MM.1S (cell line): ENCODE measurements around the gene RNASEH2A.

Experiments
- DNase-seq: peaks from one replicate; pipeline ENCODE4 v3.0.0-alpha.2; 2015
- H2AFZ ChIP-seq: fragments of 300-600 bp; sonication (generic); 2 replicates; pipeline ENCODE4 v1.6.0; 2016; ENCODE audit warnings: antibody characterized with exemption, low read length
- H3F3A ChIP-seq: fragments of 300-600 bp; sonication (generic); 2 replicates; pipeline ENCODE4 v1.6.1; 2016; ENCODE audit warnings: mild to moderate bottlenecking, antibody characterized with exemption, low read length, moderate library complexity, mixed read lengths; ENCODE audit not compliant: insufficient read depth
- H3K27ac ChIP-seq: fragments of 300-600 bp; sonication (generic); 2 replicates; pipeline ENCODE4 v1.5.1; 2016; ENCODE audit warnings: mild to moderate bottlenecking, low read length
- H3K27me3 ChIP-seq: fragments of 300-600 bp; sonication (generic); replicated peaks from 2 replicates; pipeline ENCODE4 v1.6.0; 2016; ENCODE audit warnings: low read length; ENCODE audit not compliant: insufficient read depth
- H3K36me3 ChIP-seq: fragments of 300-600 bp; sonication (generic); replicated peaks from 2 replicates; pipeline ENCODE4 v1.6.1; 2016; ENCODE audit warnings: mild to moderate bottlenecking, low read length, mixed read lengths; ENCODE audit not compliant: insufficient read depth
- H3K4me1 ChIP-seq: fragments of 300-600 bp; sonication (generic); 2 replicates; pipeline ENCODE4 v1.6.1; 2016; ENCODE audit warnings: low read length, mixed read lengths
- H3K4me2 ChIP-seq: fragments of 300-600 bp; sonication (generic); 2 replicates; pipeline ENCODE4 v1.6.0; 2016; ENCODE audit warnings: low read depth, low read length
- H3K4me3 ChIP-seq: fragments of 300-600 bp; sonication (generic); 2 replicates; pipeline ENCODE4 v1.5.1; 2016; ENCODE audit warnings: low read length, mixed read lengths
- H3K79me2 ChIP-seq: fragments of 300-600 bp; sonication (generic); 2 replicates; pipeline ENCODE4 v1.6.1; 2016; ENCODE audit warnings: mixed run types, low read length, mixed read lengths
- H3K9ac ChIP-seq: fragments of 300-600 bp; sonication (generic); 2 replicates; pipeline ENCODE4 v1.6.1; 2016; ENCODE audit warnings: low read length, mixed read lengths
- H3K9me2 ChIP-seq: fragments of 300-600 bp; sonication (generic); replicated peaks from 2 replicates; pipeline ENCODE4 v1.6.1; 2016; ENCODE audit warnings: mild to moderate bottlenecking, low read length, mixed read lengths; ENCODE audit not compliant: insufficient read depth
- H3K9me3 ChIP-seq: fragments of 300-600 bp; sonication (generic); replicated peaks from 2 replicates; pipeline ENCODE4 v1.6.1; 2016; ENCODE audit warnings: mild to moderate bottlenecking, low read length, mixed read lengths; ENCODE audit not compliant: insufficient read depth
- H4K20me1 ChIP-seq: fragments of 300-600 bp; sonication (generic); 2 replicates; pipeline ENCODE4 v1.6.1; 2016; ENCODE audit warnings: mild to moderate bottlenecking, low read length, moderate library complexity, mixed read lengths; ENCODE audit not compliant: insufficient read depth
- EZH2 ChIP-seq: fragments of 300-600 bp; sonication (generic); optimal IDR thresholded peaks from 2 replicates; pipeline ENCODE3; 2017; ENCODE audit warnings: low read depth, mild to moderate bottlenecking, antibody characterized with exemption, low read length, mixed read lengths
- EZH2phosphoT487 ChIP-seq: fragments of 300-600 bp; sonication (generic); IDR thresholded peaks from 2 replicates; pipeline ENCODE4 v1.6.1; 2018; ENCODE audit warnings: antibody characterized with exemption, low read length
- TF ChIP-seq, protein P1 (sequence below): fragments of 300-600 bp; sonication (generic); IDR thresholded peaks from 2 replicates; pipeline ENCODE4 v1.5.1; 2016; ENCODE audit warnings: antibody characterized with exemption, low read length, mixed read lengths

Gene RNASEH2A

DNA sequence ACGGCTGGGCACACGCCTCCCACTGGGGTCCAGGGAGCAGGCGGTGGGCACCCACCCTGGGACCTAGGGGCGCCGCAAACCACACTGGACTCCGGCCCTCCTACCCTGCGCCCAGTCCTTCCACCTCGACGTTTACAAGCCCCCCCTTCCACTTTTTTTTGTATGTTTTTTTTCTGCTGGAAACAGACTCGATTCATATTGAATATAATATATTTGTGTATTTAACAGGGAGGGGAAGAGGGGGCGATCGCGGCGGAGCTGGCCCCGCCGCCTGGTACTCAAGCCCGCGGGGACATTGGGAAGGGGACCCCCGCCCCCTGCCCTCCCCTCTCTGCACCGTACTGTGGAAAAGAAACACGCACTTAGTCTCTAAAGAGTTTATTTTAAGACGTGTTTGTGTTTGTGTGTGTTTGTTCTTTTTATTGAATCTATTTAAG lies 13.5 kb upstream of the RNASEH2A start:
- Histone ChIP-seq H3K4me1 (peaks cover 31% of the 10 kb centered on the region), H2AFZ (peak overlapping the region; percentile 39; the same call in 1 of the 2 replicates), H3K9ac (peak overlapping the region; percentile 94), H3K4me3 (peak overlapping the region; percentile 93), H4K20me1 (no peaks in the 10 kb centered on the region), H3K36me3 (no peaks in the 10 kb centered on the region), H3F3A (peaks cover 49% of the 10 kb centered on the region), H3K4me2 (peak overlapping the region; percentile 99), H3K27me3 (no peaks in the 10 kb centered on the region), H3K27ac (peak overlapping the region; percentile 97), H3K9me2 (no peaks in the 10 kb centered on the region), H3K79me2 (peaks cover 15% of the 10 kb centered on the region), H3K9me3 (no peaks in the 10 kb centered on the region)
- TF ChIP-seq EZH2phosphoT487 (no peak), EZH2 (no peak)
- TF ChIP-seq, protein P1, sequence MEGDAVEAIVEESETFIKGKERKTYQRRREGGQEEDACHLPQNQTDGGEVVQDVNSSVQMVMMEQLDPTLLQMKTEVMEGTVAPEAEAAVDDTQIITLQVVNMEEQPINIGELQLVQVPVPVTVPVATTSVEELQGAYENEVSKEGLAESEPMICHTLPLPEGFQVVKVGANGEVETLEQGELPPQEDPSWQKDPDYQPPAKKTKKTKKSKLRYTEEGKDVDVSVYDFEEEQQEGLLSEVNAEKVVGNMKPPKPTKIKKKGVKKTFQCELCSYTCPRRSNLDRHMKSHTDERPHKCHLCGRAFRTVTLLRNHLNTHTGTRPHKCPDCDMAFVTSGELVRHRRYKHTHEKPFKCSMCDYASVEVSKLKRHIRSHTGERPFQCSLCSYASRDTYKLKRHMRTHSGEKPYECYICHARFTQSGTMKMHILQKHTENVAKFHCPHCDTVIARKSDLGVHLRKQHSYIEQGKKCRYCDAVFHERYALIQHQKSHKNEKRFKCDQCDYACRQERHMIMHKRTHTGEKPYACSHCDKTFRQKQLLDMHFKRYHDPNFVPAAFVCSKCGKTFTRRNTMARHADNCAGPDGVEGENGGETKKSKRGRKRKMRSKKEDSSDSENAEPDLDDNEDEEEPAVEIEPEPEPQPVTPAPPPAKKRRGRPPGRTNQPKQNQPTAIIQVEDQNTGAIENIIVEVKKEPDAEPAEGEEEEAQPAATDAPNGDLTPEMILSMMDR: no peak
- DNase-seq: no peak

DNA sequence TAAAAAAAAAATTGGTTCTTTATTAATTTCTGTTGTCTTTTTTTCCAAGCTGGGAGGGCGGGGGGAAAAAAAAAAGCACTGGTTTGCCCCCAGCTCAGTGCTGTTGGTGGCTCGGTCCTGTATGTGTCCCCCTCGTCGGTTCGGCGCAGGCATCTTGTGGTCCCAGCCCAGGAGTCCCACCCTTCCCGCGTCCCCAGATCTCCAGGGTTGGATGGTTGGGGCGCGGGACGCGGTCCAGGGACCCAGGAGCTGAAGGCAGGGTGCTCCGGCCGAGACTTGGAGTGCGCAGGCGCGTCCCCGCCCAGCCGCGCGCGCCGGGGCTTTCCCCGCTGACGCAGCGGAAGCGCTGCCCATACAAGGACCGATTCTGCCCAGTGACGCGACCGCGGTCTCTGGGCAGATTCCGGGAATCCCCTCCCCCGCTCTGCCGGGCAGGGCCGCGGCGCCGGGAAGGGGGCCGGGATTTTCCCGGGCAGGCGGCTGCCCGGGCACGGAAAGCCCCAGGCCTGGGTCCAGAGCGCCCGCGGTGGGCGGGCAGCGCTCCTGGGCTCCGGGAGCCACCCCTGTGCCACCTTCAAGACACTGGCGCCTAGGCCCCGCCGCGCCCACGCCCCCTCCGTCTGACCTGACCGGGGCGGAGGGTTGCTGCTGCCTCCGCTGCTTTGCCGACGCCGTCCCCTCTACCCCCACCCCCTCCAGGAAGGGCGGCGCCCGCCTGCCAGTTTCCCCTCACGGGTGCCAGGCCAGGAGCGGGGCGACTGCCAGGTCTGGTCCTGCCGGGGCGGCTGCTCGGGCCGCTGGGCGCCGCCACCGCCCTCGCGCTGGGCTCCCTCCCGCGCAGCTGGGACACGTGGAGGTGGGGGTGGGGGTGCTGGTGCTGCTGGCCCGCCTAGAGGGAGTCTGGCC lies 12.8 kb upstream of the RNASEH2A start:
- Histone ChIP-seq H3K4me1 (peaks cover 25% of the 10 kb centered on the region), H3K9me3 (no peaks in the 10 kb centered on the region), H3K27ac (peak overlapping the region; percentile 97), H3K36me3 (no peaks in the 10 kb centered on the region), H3K4me3 (peak overlapping the region; percentile 93), H4K20me1 (no peaks in the 10 kb centered on the region), H2AFZ (peak overlapping the region; percentile 43; the same call in 1 of the 2 replicates), H3K9me2 (no peaks in the 10 kb centered on the region), H3K27me3 (no peaks in the 10 kb centered on the region), H3K4me2 (peak overlapping the region; percentile 99), H3F3A (peaks cover 45% of the 10 kb centered on the region), H3K9ac (peak overlapping the region; percentile 94), H3K79me2 (peaks cover 15% of the 10 kb centered on the region)
- TF ChIP-seq EZH2phosphoT487 (no peak), EZH2 (no peak)
- TF ChIP-seq, protein P1: no peak
- DNase-seq: peak; percentile 93

DNA sequence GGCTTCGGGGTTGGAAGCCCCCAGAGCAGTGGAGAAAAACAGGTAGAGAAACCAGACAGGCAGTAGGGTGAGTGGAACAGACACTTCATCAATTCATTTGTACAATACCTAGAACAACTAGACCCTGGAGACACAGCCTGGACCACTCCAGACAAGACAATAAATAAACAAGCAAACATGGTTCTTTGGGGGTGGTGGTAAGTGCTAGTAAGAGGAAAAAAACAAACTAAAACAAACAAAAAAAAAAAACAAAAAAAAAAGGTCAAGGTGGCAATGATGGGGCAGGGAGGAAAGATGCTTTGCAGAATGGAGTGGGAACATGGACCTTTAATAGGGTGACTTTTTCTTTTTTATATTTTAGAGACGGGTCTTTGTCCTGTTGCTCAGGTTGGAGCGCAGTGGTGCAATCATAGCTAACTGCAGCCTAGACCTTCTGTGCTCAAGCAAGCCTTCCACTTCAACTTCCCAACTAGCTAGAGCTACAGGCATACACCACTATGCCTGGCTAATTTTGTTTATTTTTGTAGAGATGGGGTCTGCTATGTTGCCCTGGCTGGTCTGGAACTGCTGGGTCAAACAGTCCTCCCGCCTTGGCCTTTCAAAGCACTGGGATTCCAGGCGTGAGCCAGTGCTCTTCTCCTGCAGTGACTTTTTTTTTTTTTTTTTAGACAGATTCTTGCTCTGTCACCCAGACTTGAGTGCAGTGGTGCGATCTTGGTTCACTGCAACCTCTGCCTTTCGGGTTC lies 12.0 kb upstream of the RNASEH2A start:
- Histone ChIP-seq H3F3A (peaks cover 36% of the 10 kb centered on the region), H3K27ac (peak overlapping the region; percentile 97), H3K9ac (peak overlapping the region; percentile 94), H3K36me3 (no peaks in the 10 kb centered on the region), H3K9me3 (no peaks in the 10 kb centered on the region), H3K4me2 (peak overlapping the region; percentile 99), H3K27me3 (no peaks in the 10 kb centered on the region), H3K79me2 (peaks cover 15% of the 10 kb centered on the region), H3K9me2 (no peaks in the 10 kb centered on the region), H3K4me3 (peak overlapping the region; percentile 93), H2AFZ (peak overlapping the region; percentile 43; the same call in 1 of the 2 replicates), H4K20me1 (no peaks in the 10 kb centered on the region), H3K4me1 (peaks cover 17% of the 10 kb centered on the region)
- DNase-seq: no peak
- no peak for TF ChIP-seq EZH2
- TF ChIP-seq, protein P1: no peak
- TF ChIP-seq EZH2phosphoT487: no peak
